ENCODE results near the gene ZSWIM3. TPM values are rescaled to one million over a fixed set of nuclear protein-coding genes. Genes with fewer than 3 reads are reported as not detected.

Gene ZSWIM3
- total and polyA plus RNA-seq, 4 donors, result 0.56 to 4.2 (median 2.3) TPM

GRCh38 chr20:45897692-45898091 is 40.3 kb downstream of the ZSWIM3 start:
- H3K9ac ChIP-seq (ENCODE audit: low read depth in 1 of 2, low read length in 2 of 2), result no peak overlapping the region
- no peaks in the 10 kb centered on the region for H3K9me3 ChIP-seq (ENCODE audit: control insufficient read depth in 4 of 4, low read length in 3 of 4)
- no peaks in the 10 kb centered on the region for H3K27me3 ChIP-seq (ENCODE audit: control insufficient read depth in 4 of 4, insufficient read depth in 4 of 4, low read length in 3 of 4)
- TF ChIP-seq RAD21 (IDR thresholded peaks at IDR 0.05), result no peak
- no peak for TF ChIP-seq FOXA2 (IDR thresholded peaks at IDR 0.05)
- TF ChIP-seq FOXA1 (IDR thresholded peaks at IDR 0.05), result no peak
- TF ChIP-seq EGR1 (IDR thresholded peaks at IDR 0.05; ENCODE audit: low read depth in 2 of 2), result no peak
- no peak for TF ChIP-seq ZBTB33 (IDR thresholded peaks at IDR 0.05)
- no peak for TF ChIP-seq TAF1 (conservative IDR thresholded peaks at IDR 0.05)
- TF ChIP-seq, protein P1, sequence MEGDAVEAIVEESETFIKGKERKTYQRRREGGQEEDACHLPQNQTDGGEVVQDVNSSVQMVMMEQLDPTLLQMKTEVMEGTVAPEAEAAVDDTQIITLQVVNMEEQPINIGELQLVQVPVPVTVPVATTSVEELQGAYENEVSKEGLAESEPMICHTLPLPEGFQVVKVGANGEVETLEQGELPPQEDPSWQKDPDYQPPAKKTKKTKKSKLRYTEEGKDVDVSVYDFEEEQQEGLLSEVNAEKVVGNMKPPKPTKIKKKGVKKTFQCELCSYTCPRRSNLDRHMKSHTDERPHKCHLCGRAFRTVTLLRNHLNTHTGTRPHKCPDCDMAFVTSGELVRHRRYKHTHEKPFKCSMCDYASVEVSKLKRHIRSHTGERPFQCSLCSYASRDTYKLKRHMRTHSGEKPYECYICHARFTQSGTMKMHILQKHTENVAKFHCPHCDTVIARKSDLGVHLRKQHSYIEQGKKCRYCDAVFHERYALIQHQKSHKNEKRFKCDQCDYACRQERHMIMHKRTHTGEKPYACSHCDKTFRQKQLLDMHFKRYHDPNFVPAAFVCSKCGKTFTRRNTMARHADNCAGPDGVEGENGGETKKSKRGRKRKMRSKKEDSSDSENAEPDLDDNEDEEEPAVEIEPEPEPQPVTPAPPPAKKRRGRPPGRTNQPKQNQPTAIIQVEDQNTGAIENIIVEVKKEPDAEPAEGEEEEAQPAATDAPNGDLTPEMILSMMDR (IDR thresholded peaks at IDR 0.05; ENCODE audit: low read depth, low read length, missing input control), result no peak
- no peak for TF ChIP-seq HNF4G (IDR thresholded peaks at IDR 0.05)
- no peak for TF ChIP-seq RXRA (IDR thresholded peaks at IDR 0.05)
- TF ChIP-seq NR2F2 (IDR thresholded peaks at IDR 0.05), result no peak
- TF ChIP-seq, protein P2, sequence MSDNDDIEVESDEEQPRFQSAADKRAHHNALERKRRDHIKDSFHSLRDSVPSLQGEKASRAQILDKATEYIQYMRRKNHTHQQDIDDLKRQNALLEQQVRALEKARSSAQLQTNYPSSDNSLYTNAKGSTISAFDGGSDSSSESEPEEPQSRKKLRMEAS (IDR thresholded peaks at IDR 0.05), result no peak
- no peak for TF ChIP-seq GABPA (IDR thresholded peaks at IDR 0.05 in 1 of 2, conservative IDR thresholded peaks at IDR 0.05 in 1 of 2)
- TF ChIP-seq JUND (IDR thresholded peaks at IDR 0.05), result no peak
- DNase-seq (ENCODE audit: low spot score), result no peak
- H3K4me1 ChIP-seq (ENCODE audit: control insufficient read depth in 4 of 4, insufficient read depth in 4 of 4, low read length in 3 of 4), result peaks cover 0 to 7% (median 5%) of the 10 kb centered on the region in 4 donors
- 97% methylated on average over 7 of the region's 7 CpGs for WGBS
- H3K27ac ChIP-seq (ENCODE audit: low read depth in 1 of 2, low read length in 2 of 2), result no peak overlapping the region
- H3K36me3 ChIP-seq (ENCODE audit: control insufficient read depth in 4 of 4, insufficient read depth in 3 of 4, low read depth in 1 of 4, low read length in 3 of 4), result peaks cover 16 to 54% (median 24%) of the 10 kb centered on the region in 4 donors
- no peak overlapping the region for H3K4me3 ChIP-seq (ENCODE audit: low read depth in 1 of 3, low read length in 3 of 3)

DNA sequence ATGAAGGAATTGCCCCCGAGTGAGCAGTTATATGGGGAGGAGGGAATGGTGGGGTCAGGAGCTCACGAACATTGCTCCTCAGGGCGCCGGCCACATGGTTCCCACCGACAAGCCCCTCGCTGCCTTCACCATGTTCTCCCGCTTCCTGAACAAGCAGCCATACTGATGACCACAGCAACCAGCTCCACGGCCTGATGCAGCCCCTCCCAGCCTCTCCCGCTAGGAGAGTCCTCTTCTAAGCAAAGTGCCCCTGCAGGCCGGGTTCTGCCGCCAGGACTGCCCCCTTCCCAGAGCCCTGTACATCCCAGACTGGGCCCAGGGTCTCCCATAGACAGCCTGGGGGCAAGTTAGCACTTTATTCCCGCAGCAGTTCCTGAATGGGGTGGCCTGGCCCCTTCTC is 40.9 kb downstream of the ZSWIM3 start:
- Histone ChIP-seq H3K4me3 (ENCODE audit: low read depth in 1 of 3, low read length in 3 of 3) (no peak overlapping the region), H3K27me3 (ENCODE audit: control insufficient read depth in 4 of 4, insufficient read depth in 4 of 4, low read length in 3 of 4) (no peaks in the 10 kb centered on the region), H3K27ac (ENCODE audit: low read depth in 1 of 2, low read length in 2 of 2) (no peak overlapping the region), H3K4me1 (ENCODE audit: control insufficient read depth in 4 of 4, insufficient read depth in 4 of 4, low read length in 3 of 4) (peaks cover 0 to 1% (median 0%) of the 10 kb centered on the region in 4 donors), H3K9me3 (ENCODE audit: control insufficient read depth in 4 of 4, low read length in 3 of 4) (no peaks in the 10 kb centered on the region), H3K36me3 (ENCODE audit: control insufficient read depth in 4 of 4, insufficient read depth in 3 of 4, low read depth in 1 of 4, low read length in 3 of 4) (peaks cover 16 to 48% (median 23%) of the 10 kb centered on the region in 4 donors), H3K9ac (ENCODE audit: low read depth in 1 of 2, low read length in 2 of 2) (no peak overlapping the region)
- TF ChIP-seq YY1 (IDR thresholded peaks at IDR 0.05), result no peak
- no peak for TF ChIP-seq GABPA (IDR thresholded peaks at IDR 0.05 in 1 of 2, conservative IDR thresholded peaks at IDR 0.05 in 1 of 2)
- TF ChIP-seq ZBTB33 (IDR thresholded peaks at IDR 0.05), result no peak
- TF ChIP-seq JUND (IDR thresholded peaks at IDR 0.05), result no peak
- TF ChIP-seq HNF4A (conservative IDR thresholded peaks at IDR 0.05), result no peak
- TF ChIP-seq FOXA1 (IDR thresholded peaks at IDR 0.05), result no peak
- TF ChIP-seq FOXA2 (IDR thresholded peaks at IDR 0.05), result no peak
- no peak for TF ChIP-seq RAD21 (IDR thresholded peaks at IDR 0.05)
- TF ChIP-seq EGR1 (IDR thresholded peaks at IDR 0.05; ENCODE audit: low read depth in 2 of 2), result no peak
- TF ChIP-seq, protein P1 (IDR thresholded peaks at IDR 0.05; ENCODE audit: low read depth, low read length, missing input control), result no peak
- no peak for TF ChIP-seq REST (IDR thresholded peaks at IDR 0.05)
- TF ChIP-seq, protein P3, sequence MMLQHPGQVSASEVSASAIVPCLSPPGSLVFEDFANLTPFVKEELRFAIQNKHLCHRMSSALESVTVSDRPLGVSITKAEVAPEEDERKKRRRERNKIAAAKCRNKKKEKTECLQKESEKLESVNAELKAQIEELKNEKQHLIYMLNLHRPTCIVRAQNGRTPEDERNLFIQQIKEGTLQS (IDR thresholded peaks at IDR 0.05), result no peak
- TF ChIP-seq HNF4G (IDR thresholded peaks at IDR 0.05), result no peak
- no peak for TF ChIP-seq NR2F2 (IDR thresholded peaks at IDR 0.05)
- WGBS, result 92% methylated on average over 12 of the region's 12 CpGs
- no peak for DNase-seq (ENCODE audit: low spot score)

Data from liver (tissue), 9 donors.